Measurements from ENCODE around the gene INSR.
A peak's percentile ranks its signal among the peaks of the same experiment; 100 is the strongest.

INSR gene

DNA sequence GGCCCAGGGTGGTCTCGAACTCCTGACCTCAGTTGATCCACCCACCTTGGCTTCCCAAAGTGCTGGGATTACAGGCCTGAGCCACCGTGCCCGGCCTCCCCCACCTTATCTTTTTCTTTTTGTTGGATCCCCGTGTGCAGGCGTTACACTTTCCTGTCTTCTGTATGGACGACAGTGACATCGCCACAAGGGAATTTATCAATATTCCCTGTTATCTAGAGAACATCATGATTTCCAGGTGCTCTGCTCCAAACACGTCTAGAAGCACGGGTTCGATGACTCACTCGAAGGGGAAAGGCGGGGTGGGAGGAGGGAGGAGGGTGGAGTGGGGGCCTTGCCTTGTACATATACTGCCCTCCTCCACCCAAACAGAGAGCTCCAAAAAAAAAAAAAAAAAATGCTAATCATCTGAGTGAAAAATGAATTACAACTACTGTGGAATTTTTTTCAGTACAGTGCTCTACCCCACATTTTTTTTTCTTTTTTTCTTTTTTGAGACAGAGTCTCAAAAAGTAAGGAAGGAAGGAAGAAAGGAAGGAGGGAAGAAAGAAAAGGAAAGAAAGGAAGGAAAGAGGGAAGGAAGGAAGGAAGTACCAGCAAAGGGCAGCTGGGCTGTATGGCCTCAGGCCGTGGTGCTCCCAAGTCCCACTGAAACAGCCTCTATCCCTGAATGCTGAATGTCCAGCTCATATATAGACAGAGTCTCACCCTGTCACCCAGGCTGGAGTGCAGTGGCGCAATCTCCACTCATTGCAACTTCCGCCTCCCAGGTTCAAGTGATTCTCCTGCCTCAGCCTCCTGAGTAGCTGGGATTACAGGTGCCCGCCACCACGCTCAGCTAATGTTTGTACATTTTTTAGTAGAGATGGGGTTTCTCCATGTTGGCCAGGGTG lies 36.8 kb downstream of the INSR start:
- peaks cover 1% of the 10 kb centered on the region for H3K36me3 Mint-ChIP-seq (ENCODE audit: low read depth)
- no peak overlapping the region for H3K27ac Mint-ChIP-seq
- peaks cover 28% of the 10 kb centered on the region for H3K4me1 Mint-ChIP-seq (ENCODE audit: low read depth)
- intact Hi-C loops (cut with micrococcal nuclease): no loop called here
- H3K27me3 Mint-ChIP-seq: no peaks in the 10 kb centered on the region
- H3K9me3 Mint-ChIP-seq: no peaks in the 10 kb centered on the region
- no peak overlapping the region for H3K4me3 Mint-ChIP-seq

DNA sequence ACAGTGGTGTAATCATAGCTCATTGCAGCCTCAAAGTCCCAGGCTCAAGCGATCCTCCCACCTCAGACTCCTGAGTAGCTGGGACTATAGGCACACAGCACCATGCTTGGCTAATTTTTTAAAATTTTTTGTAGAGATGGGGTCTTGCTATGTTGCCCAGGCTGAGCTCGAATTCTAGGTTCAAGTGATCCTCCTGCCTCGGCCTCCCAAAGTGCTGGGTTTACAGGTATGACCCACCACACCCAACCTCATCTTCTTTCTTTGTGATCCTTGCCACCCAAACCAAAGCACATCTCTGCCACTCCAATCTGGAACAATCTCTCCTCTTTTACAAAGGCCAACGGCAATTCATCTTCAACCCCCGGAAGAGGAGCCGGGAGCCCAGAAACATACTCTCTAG lies 38.6 kb downstream of the INSR start:
- Mint-ChIP-seq H3K4me1 (ENCODE audit: low read depth) (peaks cover 28% of the 10 kb centered on the region), H3K36me3 (ENCODE audit: low read depth) (no peaks in the 10 kb centered on the region), H3K27ac (no peak overlapping the region), H3K9me3 (no peaks in the 10 kb centered on the region), H3K4me3 (no peak overlapping the region), H3K27me3 (no peaks in the 10 kb centered on the region)
- intact Hi-C loops (cut with micrococcal nuclease): no loop called here

DNA sequence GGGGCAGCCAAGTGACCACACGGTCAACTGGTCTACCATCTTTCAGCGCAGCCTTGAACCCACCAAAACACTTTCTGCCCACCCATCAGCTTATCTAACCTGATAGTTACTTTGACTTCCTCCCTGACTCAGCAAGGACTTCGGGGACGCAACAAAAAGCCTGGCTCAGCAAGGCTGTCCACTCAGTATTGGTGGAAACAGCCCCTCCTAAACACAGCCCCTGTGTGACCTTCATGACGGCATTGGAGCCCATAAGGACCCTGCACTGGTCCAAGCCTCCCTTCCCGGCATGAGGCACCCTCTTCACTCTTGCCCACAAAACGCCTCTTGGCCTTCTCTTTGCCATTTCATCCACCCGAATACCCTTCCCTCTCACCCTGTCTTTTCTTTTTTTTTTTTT lies 39.1 kb downstream of the INSR start:
- H3K9me3 Mint-ChIP-seq: no peaks in the 10 kb centered on the region
- H3K4me3 Mint-ChIP-seq: no peak overlapping the region
- H3K27me3 Mint-ChIP-seq: no peaks in the 10 kb centered on the region
- intact Hi-C loops (cut with micrococcal nuclease): no loop called here
- H3K36me3 Mint-ChIP-seq (ENCODE audit: low read depth): no peaks in the 10 kb centered on the region
- H3K4me1 Mint-ChIP-seq (ENCODE audit: low read depth): peaks cover 32% of the 10 kb centered on the region
- H3K27ac Mint-ChIP-seq: no peak overlapping the region

DNA sequence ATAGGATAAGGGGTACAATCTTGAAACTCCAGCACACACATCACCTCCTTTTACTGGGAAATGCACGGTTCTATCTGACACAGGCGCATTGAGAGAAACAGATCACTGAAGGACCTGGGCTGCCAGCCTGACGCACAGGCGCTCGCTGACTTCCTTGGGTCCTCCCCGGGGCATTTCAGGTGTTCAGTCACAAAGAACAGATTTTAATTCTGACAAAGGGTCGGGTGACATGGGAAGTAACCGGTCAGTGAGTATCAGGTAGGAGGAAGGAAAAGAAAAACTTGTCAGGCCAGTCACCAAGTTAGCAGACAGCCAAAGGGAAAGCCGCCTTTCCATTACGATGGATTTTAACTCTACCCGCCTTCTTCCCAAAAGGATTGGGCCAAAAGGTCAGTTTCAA lies 39.6 kb downstream of the INSR start:
- Mint-ChIP-seq H3K9me3 (no peaks in the 10 kb centered on the region), H3K27ac (no peak overlapping the region), H3K4me3 (no peak overlapping the region), H3K36me3 (ENCODE audit: low read depth) (no peaks in the 10 kb centered on the region), H3K27me3 (no peaks in the 10 kb centered on the region), H3K4me1 (ENCODE audit: low read depth) (peaks cover 36% of the 10 kb centered on the region)
- intact Hi-C loops (cut with micrococcal nuclease): no loop called here

DNA sequence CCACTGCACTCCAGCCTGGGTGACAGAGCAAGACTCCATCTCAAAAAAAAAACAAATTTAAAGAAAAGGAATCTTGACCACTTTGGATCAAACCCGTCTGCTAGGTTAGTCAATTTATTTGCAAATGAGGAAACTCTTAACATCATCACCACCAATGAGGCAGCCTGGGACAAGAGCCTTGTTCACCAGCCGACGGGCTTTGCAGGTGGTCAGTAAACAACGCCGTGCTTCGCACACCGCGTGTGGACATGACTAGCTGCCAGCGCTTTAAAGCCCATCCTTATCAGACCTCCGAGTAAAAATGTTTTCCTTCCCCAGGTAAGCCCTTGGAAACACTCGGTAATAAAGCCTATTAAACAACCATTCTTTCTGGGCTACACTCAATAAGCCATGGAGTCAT lies 41.9 kb downstream of the INSR start:
- intact Hi-C loops (cut with micrococcal nuclease): no loop called here
- Mint-ChIP-seq H3K36me3 (ENCODE audit: low read depth) (no peaks in the 10 kb centered on the region), H3K4me3 (no peak overlapping the region), H3K4me1 (ENCODE audit: low read depth) (peaks cover 35% of the 10 kb centered on the region), H3K27ac (no peak overlapping the region), H3K27me3 (no peaks in the 10 kb centered on the region), H3K9me3 (no peaks in the 10 kb centered on the region)

DNA sequence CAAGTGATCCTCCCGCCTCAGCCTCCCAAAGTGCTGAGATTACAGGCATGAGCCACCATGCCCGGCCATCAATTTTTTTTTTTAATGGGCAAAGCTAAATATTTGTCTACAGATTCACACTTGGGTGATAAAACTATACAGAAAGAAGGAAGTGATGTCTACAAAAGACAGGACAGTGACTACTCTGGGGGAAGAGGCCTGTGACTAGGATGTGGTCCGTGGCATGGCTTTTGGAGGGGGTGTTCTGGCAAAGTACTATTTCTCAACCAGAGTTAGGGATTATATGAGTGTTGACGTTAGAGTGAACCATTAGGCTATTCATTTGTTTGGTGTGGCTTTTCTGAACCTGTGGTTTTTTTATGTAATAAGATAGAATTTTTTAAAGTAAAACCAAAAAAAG lies 42.7 kb downstream of the INSR start:
- H3K4me3 Mint-ChIP-seq: no peak overlapping the region
- no peak overlapping the region for H3K27ac Mint-ChIP-seq
- peaks cover 39% of the 10 kb centered on the region for H3K4me1 Mint-ChIP-seq (ENCODE audit: low read depth)
- intact Hi-C loops (cut with micrococcal nuclease): no loop called here
- no peaks in the 10 kb centered on the region for H3K36me3 Mint-ChIP-seq (ENCODE audit: low read depth)
- no peaks in the 10 kb centered on the region for H3K9me3 Mint-ChIP-seq
- H3K27me3 Mint-ChIP-seq: no peaks in the 10 kb centered on the region

DNA sequence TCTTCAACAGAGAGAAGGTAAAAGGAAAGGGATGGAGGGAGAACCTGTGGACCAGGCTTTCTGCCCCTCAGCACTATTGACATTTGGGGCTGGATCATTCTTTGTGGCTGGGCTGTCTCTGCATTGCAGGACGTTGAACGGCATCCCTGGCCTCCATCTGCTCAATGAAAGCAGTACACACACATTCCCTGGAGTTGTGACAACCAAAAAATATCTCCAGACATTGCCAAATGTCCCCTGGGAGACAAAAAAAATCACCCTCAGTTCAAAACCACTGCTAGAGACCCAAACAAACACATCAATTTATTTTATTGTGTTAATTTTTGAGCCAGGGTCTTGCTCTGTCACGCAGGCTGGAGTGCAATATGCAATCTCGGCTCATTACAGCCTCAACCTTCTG lies 43.3 kb downstream of the INSR start:
- Mint-ChIP-seq H3K4me1 (ENCODE audit: low read depth) (peaks cover 43% of the 10 kb centered on the region), H3K4me3 (no peak overlapping the region), H3K36me3 (ENCODE audit: low read depth) (peaks cover 4% of the 10 kb centered on the region), H3K9me3 (no peaks in the 10 kb centered on the region), H3K27me3 (no peaks in the 10 kb centered on the region), H3K27ac (no peak overlapping the region)
- intact Hi-C loops (cut with micrococcal nuclease): no loop called here

DNA sequence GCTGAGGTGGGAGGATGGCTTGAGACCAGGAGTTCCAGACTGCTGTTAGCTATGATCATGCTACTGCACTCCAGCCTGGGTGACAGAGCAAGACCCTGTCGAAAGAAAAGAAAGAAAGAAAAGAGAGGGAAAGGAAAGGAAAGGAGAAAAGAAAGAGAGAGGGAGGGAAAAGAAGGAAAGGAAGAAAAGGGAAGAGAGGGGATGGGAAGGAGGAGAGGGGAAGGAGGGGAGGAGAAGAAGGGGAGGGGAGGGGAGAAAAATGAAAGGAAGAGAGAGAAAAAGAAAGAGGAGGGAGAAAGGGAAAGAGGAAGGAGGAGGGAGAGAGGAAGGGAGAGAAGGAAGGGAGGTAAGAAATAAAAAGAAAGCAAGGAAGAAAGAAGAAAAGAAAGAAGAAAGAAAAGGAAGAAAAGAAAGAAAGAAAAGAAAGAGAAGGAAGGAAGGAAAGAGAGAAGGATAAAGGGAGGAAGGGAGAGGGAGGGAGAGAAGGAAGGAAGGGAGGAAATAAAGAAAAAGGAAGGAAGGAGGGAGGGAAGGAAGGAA lies 44.1 kb downstream of the INSR start:
- peaks cover 4% of the 10 kb centered on the region for H3K36me3 Mint-ChIP-seq (ENCODE audit: low read depth)
- no peak overlapping the region for H3K4me3 Mint-ChIP-seq
- H3K27me3 Mint-ChIP-seq: no peaks in the 10 kb centered on the region
- peak overlapping the region; percentile 52 for H3K27ac Mint-ChIP-seq
- intact Hi-C loops (cut with micrococcal nuclease): no loop called here
- H3K9me3 Mint-ChIP-seq: no peaks in the 10 kb centered on the region
- H3K4me1 Mint-ChIP-seq (ENCODE audit: low read depth): peaks cover 39% of the 10 kb centered on the region

DNA sequence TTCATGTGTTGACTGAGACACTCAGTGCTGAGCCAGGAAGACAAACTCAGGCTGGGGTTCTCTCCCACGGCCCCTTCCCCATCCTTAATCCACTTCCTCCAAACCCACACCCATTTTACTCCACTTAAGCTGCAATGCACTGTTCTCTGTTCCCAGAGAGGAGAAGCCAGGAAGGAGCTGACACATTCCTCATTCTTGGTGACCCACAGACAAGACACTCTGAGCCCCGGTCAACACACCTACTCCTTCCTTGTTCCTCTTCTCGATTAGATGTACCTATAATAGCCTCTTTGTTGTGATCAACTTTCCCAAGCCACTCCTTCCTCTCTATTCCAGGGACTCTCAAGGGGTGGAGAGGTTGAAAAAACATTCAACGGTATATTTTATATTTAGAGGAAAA lies 47.1 kb downstream of the INSR start:
- Mint-ChIP-seq H3K27ac (peak overlapping the region; percentile 19), H3K9me3 (no peaks in the 10 kb centered on the region), H3K27me3 (no peaks in the 10 kb centered on the region), H3K4me1 (ENCODE audit: low read depth) (peaks cover 41% of the 10 kb centered on the region), H3K4me3 (no peak overlapping the region), H3K36me3 (ENCODE audit: low read depth) (peaks cover 4% of the 10 kb centered on the region)
- intact Hi-C loops (cut with micrococcal nuclease): no loop called here

DNA sequence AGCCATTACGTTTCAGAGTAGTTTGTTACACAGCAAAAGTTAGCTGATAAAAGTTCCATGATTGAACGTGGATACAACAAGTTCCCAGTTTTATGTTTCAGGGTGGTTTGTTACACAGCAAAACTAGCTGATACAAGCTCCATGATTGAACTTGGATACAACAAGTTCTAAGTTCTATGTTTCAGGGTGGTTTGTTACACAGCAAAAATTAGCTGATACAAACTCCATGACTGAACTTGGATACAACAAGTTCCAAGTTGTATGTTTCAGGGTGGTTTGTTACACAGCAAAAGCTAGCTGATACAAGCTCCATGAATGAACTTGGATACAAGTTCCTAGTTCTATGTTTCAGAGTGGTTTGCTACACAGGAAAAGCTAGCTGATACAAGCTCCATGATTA lies 47.6 kb downstream of the INSR start:
- Mint-ChIP-seq H3K36me3 (ENCODE audit: low read depth) (peaks cover 4% of the 10 kb centered on the region), H3K9me3 (no peaks in the 10 kb centered on the region), H3K4me3 (no peak overlapping the region), H3K27ac (no peak overlapping the region), H3K27me3 (no peaks in the 10 kb centered on the region), H3K4me1 (ENCODE audit: low read depth) (peaks cover 46% of the 10 kb centered on the region)
- intact Hi-C loops (cut with micrococcal nuclease): no loop called here

DNA sequence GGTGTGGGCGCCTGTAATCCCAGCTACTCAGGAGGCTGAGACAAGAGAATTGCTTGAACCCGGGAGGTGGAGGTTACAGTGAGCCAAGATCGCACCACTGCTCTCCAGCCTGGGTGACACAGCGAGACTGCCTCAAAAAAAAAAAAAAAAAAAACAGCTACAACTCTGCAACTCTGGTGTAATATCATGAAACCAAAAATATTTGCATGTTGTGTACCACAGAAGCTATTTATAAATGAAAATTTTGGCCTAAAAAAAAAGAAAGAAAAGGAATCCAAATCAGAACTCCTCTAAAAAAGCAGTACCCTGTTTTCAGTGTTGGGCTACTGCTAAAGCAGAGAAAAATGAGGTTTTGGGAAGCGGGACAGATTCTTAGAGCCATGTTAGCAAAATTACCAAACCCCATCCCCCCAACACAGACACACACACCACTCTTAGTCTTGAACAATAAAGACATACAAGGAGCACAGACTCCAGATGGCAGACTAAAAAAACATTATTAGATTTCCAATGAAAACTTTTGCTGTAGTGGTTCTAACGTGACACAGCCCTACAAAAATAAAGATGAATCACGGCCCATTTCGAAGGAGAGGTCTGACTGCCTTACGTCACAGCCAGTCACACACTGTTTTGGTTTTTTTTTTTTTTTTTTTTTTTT lies 51.5 kb downstream of the INSR start:
- Mint-ChIP-seq H3K4me3 (no peak overlapping the region), H3K27me3 (no peaks in the 10 kb centered on the region)

DNA sequence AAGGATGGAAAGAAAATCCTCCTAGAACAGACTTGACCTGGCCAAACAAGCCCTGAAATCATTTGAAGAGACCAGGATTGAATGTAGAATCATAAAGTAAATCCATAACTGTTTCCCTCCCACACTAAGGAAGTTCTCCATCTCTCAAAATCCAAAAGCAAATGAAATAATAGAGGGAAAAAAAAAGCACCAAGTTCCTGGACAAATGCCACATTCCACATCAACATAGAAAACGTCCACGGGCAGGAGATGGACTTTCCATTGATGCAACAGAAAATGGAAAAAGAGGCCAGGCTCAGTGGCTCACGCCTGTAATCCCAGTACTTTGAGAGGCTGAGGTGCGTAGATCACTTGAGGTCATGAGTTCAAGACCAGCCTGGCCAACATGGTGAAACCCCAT lies 56.2 kb downstream of the INSR start:
- no peaks in the 10 kb centered on the region for H3K9me3 Mint-ChIP-seq
- intact Hi-C loops (cut with micrococcal nuclease): no loop called here
- peaks cover 19% of the 10 kb centered on the region for H3K4me1 Mint-ChIP-seq (ENCODE audit: low read depth)
- H3K27me3 Mint-ChIP-seq: no peaks in the 10 kb centered on the region
- H3K36me3 Mint-ChIP-seq (ENCODE audit: low read depth): no peaks in the 10 kb centered on the region
- no peak overlapping the region for H3K4me3 Mint-ChIP-seq
- H3K27ac Mint-ChIP-seq: no peak overlapping the region

More for the DNA sequence above, 51.5 kb downstream of the INSR start:
- Mint-ChIP-seq H3K36me3 (ENCODE audit: low read depth) (peaks cover 4% of the 10 kb centered on the region), H3K4me1 (ENCODE audit: low read depth) (peaks cover 34% of the 10 kb centered on the region), H3K9me3 (no peaks in the 10 kb centered on the region), H3K27ac (peak overlapping the region; percentile 60)
- intact Hi-C loops (cut with micrococcal nuclease): no loop called here

DNA sequence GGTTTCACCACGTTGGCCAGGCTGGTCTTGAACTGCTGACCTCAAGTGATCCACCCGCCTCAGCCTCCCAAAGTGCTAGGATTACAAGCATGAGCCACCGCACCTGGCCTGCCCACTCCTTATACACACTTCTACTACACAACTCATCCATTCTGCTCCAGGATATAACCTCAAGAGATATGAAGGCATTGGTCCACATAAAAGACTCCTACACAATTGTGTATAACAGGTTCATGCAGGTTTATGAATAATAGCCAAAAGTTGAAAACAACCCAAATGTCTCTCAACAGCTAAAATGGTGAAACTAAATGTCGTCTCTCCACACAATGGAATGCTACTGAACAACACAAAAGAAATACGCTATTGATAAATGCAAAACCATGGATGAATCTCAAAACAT lies 58.1 kb downstream of the INSR start:
- Mint-ChIP-seq H3K4me1 (ENCODE audit: low read depth) (peaks cover 4% of the 10 kb centered on the region), H3K4me3 (no peak overlapping the region), H3K36me3 (ENCODE audit: low read depth) (no peaks in the 10 kb centered on the region), H3K27ac (no peak overlapping the region), H3K27me3 (no peaks in the 10 kb centered on the region), H3K9me3 (no peaks in the 10 kb centered on the region)
- intact Hi-C loops (cut with micrococcal nuclease): no loop called here

DNA sequence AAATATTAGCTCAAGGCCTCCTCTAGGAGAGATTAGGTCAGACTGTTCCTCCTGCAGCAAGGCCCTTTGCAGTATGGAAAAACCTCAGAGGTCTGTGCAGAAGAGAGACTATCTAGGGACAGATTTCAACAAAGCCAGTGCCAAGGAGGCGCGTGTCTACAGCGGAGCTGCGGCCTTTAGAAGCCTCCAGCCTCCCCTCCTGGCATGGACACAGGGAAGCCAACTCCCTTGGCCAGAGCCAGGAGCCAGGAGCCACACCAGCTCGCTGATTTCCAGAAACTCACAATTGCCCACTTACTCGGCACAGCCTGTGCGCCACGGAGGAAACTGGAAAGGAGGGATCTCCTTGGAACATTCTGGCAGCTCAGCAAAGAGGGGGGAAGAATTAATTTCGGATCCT lies 63.4 kb downstream of the INSR start:
- Mint-ChIP-seq H3K9me3 (no peaks in the 10 kb centered on the region), H3K27me3 (no peaks in the 10 kb centered on the region), H3K36me3 (ENCODE audit: low read depth) (no peaks in the 10 kb centered on the region), H3K27ac (no peak overlapping the region), H3K4me3 (no peak overlapping the region), H3K4me1 (ENCODE audit: low read depth) (no peaks in the 10 kb centered on the region)
- intact Hi-C loops (cut with micrococcal nuclease): no loop called here
